Fibroblast of villous mesenchyme (primary cell): Measurements from ENCODE around the gene IFNL4. TPM values are rescaled to one million over a fixed set of nuclear protein-coding genes. Genes with fewer than 3 reads are reported as not detected.
"Not testable (repeated sequence)": the region's sequence is repeated elsewhere in the genome, so short reads cannot be mapped to it uniquely, and the experiment has no call there.

Source experiments
- DNase-seq: peaks from one replicate; pipeline ENCODE4 v3.0.0-alpha.2; 2010; ENCODE audit warnings: low read depth
- H3K4me3 ChIP-seq: 2 replicates; pipeline ENCODE4 v1.5.1; 2011; ENCODE audit warnings: low read depth, mild to moderate bottlenecking, low read length
- CTCF ChIP-seq: IDR thresholded peaks from 2 replicates; pipeline ENCODE4 v1.5.1; 2012; ENCODE audit warnings: low read depth, mild to moderate bottlenecking, low read length; ENCODE audit not compliant: insufficient read depth
- total RNA-seq: library from RNA; depleted of rRNA; stranded (reverse); fragments of >200 nt; gene quantifications from 2 replicates; pipeline ENCODE4 v1.2.3, GENCODE V29; 2012

The IFNL4 gene
- total RNA-seq, 1 donor: not detected

GRCh38 chr19:39246951-39247669 lies 1.5 kb downstream of the IFNL4 start:
- no peak for DNase-seq
- no peak for TF ChIP-seq CTCF
- H3K4me3 ChIP-seq: no peak overlapping the region

GRCh38 chr19:39245166-39245565 lies 3.5 kb downstream of the IFNL4 start:
- not testable (repeated sequence) for H3K4me3 ChIP-seq

GRCh38 chr19:39244410-39245100 lies 4.1 kb downstream of the IFNL4 start, which contains the start of gene IFNL3:
TSS of gene IFNL3 (minus strand) at chr19:39245006. CDS start at chr19:39244967, 39 bp downstream.
- H3K4me3 ChIP-seq, DNase-seq: not testable (repeated sequence)

More at GRCh38 chr19:39245166-39245565, 3.5 kb downstream of the IFNL4 start:
- not testable (repeated sequence) for DNase-seq

- H3K4me3 ChIP-seq, DNase-seq: not testable (repeated sequence)
Observed at GRCh38 chr19:39243741-39244140, 4.9 kb downstream of the IFNL4 start.

GRCh38 chr19:39240421-39240820 lies 8.2 kb downstream of the IFNL4 start:
- no peak for DNase-seq
- TF ChIP-seq CTCF: no peak
- no peak overlapping the region for H3K4me3 ChIP-seq

GRCh38 chr19:39238944-39239343 lies 9.7 kb downstream of the IFNL4 start:
- TF ChIP-seq CTCF: no peak
- DNase-seq: no peak
- no peak overlapping the region for H3K4me3 ChIP-seq

- no peak for DNase-seq
- no peak overlapping the region for H3K4me3 ChIP-seq
- TF ChIP-seq CTCF: no peak
Observed at GRCh38 chr19:39238209-39238608, 10.4 kb downstream of the IFNL4 start.

GRCh38 chr19:39237200-39238184 lies 11.2 kb downstream of the IFNL4 start:
- DNase-seq: no peak
- H3K4me3 ChIP-seq: no peak overlapping the region
- no peak for TF ChIP-seq CTCF
